HG03558 (cell line): ENCODE measurements around the gene EPSTI1.
"Not testable (repeated sequence)": the region's sequence is repeated elsewhere in the genome, so short reads cannot be mapped to it uniquely, and the experiment has no call there.

ENCODE experiments used
- ATAC-seq: cut with Tn5 transposase; IDR thresholded peaks from one replicate; pipeline ENCODE4 v1.9.1; 2021; ENCODE audit warnings: moderate number of reproducible peaks; ENCODE audit not compliant: unreplicated experiment; ENCODE audit errors: extremely low read depth

The EPSTI1 gene

DNA sequence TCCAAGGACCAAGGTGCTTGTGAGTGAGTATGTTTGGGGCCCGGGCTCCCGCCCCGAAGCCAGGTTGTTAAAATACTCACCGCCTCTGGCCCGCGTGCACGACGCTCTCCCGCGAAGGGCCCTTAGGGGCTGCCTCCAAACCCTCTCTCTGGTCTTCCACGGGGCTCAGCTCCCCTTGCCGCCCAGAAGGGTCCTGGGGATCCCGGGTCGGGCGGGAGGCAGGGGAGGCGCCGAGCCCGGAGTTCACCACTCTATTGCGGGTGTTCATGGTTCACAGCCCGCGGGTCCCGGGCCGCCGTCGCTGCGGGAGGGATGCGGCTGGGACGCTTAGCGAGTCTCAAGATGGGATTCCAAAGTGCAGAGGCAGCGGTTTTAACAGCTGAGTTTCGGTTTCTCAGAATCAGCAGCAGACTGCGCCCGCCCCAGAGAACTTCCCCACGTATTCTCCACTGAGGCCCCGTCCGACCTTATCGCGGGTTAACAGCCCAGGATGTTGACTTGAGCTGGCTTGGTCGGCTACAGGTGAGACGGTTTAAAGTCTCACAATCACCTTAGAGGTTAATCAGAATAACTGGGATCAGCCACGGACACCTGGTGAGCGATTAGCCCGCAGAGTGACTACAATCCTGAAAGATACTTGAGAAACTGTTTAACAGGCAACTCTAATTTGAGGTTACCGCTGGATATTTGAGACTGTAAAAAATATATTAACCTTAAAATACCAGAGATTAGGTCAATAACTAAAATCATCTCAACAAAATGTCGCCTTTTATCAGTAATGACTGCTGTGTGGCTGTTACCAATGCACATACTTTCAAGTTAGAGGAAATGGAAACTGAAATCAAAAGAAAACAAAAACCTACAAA lies at the start of gene EPSTI1:
EPSTI1 (minus strand) TSS at position 344 of the 866 bp plus-strand sequence; CDS start at position 268, 76 bp downstream.
- peak; percentile 57 for ATAC-seq

DNA sequence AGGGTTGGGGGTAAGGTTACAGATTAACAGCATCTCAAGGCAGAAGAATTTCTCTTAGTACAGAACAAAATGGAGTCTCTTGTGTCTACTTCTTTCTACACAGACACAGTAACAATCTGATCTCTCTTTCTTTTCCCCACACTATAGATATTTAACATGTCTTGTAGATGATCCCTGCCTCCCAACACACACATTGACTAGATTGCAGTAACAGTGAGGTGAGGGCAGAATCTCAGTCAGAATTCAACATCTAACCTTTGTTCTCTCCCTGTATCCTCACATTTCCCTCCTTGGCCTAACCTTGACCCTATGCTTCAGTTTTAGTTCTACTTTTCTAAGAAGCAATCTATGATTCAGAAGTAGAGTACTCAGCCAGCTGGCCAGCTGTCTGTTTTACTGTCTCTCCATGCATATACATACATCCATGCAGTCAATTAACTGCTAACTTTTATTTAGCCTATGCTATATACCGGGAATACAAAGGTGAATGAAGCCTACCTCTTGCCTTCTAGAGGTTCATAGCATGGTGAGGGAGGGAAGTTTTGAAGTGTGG lies 49.4 kb upstream of the EPSTI1 start:
- ATAC-seq = no peak

DNA sequence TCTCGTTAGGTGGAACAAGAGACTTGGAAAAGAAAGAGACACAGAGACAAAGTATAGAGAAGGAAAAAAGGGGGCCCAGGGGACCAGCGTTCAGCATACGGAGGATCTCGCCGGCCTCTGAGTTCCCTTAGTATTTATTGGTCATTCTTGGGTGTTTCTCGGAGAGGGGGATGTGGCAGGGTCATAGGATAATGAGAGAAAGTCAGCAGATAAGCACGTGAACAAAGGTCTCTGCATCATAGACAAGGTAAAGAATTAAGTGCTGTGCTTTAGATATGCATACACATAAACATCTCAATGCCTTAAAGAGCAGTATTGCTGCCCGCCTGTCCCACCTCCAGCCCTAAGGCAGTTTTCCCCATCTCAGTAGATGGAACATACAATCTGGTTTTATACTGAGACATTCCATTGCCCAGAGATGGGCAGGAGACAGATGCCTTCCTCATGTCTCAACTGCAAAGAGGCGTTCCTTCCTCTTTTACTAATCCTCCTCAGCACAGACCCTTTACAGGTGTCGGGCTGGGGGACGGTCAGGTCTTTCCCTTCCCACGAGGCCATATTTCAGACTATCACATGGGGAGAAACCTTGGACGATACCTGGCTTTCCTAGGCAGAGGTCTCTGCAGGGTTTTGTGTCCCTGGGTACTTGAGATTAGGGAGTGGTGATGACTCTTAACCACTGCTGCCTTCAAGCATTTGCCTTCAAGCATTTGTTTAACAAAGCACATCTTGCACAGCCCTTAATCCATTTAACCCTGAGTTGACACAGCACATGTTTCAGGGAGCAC lies 48.7 kb upstream of the EPSTI1 start:
- not testable (repeated sequence) for ATAC-seq

DNA sequence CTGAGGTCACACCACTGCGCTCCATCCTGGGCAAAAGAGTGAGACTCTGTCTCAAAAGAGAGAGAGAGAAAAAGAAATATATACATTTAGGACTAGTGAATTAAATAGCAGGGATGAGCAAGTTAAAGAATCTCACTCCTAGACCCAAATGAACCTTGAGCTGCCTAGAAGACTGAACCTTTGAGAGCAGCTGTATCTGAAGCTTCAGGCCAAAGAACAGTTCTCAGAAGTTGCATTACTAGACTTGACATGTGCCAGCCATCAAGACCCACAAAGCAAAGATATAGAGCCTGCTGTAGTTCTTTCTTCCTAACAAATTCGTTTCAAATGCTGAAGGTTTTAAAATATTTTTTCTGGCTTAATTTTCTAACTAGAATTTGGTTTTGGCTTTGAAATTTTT lies 47.9 kb upstream of the EPSTI1 start:
- no peak for ATAC-seq

DNA sequence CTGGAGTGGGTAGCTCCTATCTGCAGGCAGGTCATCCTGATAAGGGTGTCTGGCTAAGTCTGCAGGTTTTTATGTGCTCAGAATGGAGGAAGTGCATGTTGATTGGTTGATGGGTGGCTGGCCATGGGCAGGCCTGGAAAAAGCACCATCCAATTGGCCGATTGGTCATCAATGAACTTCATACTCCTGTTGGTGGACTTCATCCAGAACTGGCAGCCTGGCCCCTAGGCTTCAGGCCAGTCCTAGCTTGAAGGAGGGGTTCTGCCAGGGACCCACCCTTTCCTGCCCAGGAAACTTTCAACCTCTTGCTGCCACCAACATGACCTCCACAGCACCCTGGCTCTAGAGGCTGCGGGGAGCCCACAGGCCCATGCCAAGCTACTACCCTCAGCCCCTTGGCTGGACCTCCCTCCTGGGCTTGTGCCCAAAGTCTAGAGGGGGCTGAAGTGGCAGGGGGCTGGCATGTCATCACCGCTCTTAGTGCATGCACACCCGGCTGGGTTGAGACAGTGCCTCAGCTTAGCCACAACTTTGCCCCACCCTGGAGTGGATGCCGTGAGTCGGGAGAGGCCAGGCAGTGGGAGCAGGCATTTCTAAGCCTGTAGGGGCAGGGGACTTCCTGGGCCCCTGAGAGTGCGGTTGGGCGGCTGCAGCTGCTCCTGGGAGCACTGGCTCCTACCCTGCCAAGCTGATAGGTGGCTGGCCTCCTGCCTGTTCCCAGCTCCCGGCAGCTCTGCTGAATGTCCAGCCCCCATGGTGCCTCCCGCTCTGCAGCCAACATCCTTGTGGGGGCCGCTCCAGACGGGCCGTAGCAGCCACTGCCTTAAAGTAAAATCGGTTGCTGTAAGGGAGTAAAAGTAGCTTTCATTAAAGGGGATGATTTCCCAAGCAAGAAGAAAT lies 44.6 kb upstream of the EPSTI1 start:
- no peak for ATAC-seq

DNA sequence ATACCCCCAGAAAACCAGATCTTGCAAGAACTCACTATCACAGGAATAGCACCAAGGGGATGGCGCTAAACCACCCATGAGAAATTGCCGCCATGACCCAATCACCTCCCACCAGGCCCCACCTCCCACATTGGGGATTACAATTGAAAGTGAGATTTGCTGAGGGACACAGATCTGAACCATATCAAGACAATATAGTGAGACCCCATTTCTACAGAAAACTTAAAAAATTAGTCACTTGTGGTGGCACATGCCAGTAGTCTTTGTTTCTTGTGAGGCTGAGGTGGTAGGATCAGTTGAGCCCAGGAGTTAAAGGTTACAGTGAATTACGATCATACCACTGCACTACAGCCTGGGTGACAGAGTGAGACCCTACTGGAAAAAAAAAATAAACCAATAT lies 41.0 kb upstream of the EPSTI1 start:
- ATAC-seq = no peak

DNA sequence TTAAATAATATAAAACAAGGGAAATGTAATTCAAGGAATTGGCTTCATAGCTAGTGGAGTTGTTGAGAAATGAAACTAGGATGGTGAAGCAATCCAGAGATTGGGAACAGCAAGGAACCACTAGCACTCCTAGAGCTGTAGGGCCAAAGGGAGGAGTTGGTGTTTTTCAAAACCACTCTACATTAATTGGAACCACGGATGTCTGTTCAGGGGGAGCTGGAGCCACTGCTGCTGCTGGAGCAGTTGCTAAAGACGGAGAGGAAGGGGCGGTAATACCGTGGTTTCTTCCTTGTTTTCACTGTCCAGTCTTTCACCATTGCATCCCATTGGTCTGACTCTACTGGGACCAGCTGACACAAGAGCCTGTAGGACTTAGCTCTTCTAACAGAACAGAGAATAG lies 39.8 kb upstream of the EPSTI1 start:
- no peak for ATAC-seq

DNA sequence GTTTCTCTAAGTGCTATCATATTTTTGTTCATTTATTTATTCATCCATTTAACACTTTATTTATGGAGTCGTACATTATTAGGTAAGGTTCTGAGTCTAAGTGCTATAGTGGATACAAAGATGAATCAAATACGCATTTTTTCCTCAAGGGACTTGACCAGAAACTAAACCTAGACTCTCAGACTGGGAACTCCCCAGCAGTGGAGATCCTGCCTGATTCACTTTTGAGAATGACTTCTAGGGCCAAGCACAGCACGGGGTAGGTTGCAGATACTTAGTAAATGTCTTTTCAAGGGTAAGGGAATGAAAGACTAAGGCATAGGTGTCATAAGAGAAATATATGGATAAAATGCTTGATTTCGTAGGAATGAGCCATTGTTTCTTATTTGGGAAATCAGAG lies 38.5 kb upstream of the EPSTI1 start:
- ATAC-seq = no peak

DNA sequence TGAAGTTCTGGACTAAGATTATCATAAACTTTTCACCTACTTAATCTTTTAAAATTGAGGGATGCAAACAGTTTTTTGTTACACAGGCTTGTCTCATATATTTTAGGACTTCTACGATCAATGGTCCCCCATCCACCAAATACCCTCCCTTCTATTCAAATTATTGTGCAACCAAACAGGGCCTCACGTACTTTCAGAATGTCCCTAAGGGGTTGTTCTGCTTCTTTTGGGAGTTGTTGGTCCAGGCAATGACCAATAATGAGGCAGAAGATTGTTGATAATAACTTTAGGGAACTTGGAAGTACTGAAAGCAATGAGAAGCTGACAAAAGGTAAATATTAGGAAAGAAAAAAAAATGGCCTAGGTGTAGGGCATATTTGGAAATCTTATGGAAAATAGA lies 34.2 kb upstream of the EPSTI1 start:
- no peak for ATAC-seq

DNA sequence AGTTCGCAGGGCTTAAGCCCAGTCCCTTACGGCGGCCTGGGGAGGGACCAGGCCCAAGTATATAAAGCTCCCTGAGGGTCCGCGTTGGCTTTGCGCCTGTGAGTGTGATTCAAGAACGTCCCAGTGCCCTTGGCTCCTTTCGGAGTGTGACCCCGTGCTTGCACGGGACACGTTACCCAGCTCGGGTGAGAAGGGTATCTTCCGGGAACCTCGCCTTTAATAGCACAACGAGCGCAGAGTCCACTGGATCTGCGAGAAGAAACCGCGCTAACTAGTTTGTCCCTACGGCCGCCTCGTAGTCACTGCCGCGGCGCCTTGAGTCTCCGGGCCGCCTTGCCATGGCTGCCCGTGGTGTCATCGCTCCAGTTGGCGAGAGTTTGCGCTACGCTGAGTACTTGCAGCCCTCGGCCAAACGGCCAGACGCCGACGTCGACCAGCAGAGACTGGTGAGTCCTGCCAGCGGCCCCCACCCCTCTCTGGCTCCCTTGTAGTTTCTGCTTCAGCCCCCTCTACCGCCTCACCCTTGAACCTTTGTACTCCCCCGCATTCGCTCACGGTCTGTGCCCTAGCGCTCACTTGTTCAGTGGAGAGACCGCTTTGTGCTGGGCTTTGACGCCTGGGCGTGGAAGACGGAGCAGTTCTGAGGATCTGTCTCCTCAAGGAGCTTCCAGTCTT lies 31.4 kb upstream of the EPSTI1 start, which contains the start of gene DNAJC15:
DNAJC15 (plus strand) TSS at position 298 of the 675 bp plus-strand sequence; CDS start at position 339, 41 bp downstream.
- ATAC-seq = peak; percentile 54

GRCh38 chr13:43022934-43023288 lies 30.9 kb upstream of the EPSTI1 start:
- no peak for ATAC-seq

DNA sequence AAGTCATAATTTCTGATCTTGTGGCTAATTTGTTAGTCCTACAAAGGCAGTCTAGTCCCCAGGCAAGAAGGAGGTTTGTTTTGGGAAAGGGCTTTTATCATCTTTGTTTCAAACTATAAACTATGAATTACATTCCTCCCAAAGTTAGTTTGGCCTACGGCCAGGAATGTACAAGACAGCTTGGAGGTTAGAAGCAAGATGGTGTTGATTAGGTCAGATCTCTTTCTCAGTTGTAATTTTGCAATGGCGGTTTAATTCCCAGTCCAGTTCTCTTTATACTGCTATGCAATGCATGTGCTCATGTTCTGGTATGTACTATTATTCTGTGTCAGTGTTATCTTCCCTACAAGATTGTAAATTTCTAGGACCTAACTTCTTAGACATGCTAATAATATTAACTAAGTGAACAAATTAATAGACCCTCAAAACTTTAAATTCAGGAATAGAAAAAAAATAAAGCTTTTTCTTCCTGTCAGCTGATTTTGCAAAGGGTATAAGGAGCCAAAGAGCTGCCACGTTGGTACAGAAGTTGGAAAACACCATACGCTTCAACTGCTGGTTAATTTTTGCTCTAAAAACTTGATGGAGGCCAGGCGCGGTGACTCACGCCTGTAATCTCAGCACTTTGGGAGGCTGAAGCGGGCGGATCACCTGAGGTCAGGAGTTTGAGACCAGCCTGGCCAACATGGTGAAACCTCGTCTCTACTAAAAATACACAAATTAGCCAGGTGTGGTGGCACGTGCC lies 30.1 kb upstream of the EPSTI1 start:
- no peak for ATAC-seq

- ATAC-seq = no peak
Observed at GRCh38 chr13:43020794-43021193, 28.8 kb upstream of the EPSTI1 start.

- ATAC-seq = no peak
Observed at GRCh38 chr13:43019811-43020210, 27.8 kb upstream of the EPSTI1 start.

- ATAC-seq = no peak
Observed at GRCh38 chr13:43016226-43016625, 24.2 kb upstream of the EPSTI1 start.

DNA sequence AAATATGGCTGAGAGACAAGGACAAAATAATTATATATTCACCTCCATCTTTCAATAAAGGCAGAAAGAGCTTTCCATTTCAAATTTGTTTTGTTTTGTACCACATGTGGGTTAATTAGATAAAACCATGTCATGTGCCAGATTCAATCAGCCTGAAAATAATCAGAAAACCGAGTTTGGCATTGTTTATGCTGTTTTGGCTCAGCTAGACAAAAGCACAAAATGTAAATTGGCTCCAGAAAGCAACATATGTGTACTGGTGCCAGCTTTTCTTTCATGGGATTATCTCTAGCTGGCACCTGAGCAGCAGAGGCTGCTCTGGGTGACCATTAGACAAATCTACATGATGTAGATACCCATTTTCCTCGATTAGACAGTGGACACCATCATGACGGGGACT lies 22.1 kb upstream of the EPSTI1 start:
- ATAC-seq = no peak

DNA sequence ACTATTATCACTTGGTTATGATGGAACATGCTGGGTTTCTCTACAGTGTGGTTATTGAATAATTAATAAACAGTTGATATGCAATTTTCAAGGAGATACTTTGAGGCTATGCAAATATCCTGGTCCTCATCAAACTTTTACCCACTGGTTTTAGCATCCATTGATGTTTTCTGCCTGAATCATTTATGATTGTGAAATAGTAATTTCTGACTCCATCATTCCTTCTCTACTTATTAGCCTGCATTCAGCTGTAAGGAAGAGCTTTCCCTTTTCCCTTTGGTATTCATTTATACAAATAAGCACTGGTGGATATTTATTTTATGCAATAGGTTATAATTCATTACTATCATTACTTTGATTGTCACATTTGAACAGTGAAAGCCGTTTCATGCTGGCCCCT lies 17.5 kb upstream of the EPSTI1 start:
- ATAC-seq = no peak

DNA sequence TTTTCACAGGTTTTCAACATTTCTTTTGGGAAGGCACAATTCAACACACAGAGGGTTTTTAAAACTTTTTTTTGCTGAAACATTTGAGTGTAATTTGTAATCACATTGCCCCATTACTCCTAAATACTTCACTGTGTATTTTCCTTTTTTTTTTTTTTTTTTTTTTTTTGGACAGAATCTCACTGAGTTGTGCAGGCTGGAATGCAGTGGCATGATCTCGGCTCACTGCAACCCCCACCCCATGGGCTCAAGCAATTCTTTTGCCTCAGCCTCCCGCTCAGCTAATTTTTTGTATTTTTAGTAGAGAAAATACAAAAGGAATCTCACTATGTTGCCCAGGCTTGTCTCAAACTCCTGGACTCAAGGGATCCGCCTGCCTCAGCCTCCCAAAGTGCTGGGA lies 16.6 kb upstream of the EPSTI1 start:
- ATAC-seq = no peak
